Calu3 (cell line): Measurements from ENCODE around the gene SLC6A17. TPM values are rescaled to one million over a fixed set of nuclear protein-coding genes. Genes with fewer than 3 reads are reported as not detected.

Source experiments
- BruUV-seq: library from RNA; stranded (reverse); fragments of 400-500 nt; replicated peaks from 2 replicates; lab custom pipeline; 2021; lab: Mats Ljungman, UMichigan
- CTCF ChIA-PET: fragments of 300-600 bp; sonication (Branson Sonifier 250); formaldehyde crosslinking; loops from one replicate; lab custom pipeline; 2022; ENCODE audit warnings: antibody characterized with exemption; lab: Charles Lee
- DNase-seq: peaks from one replicate; pipeline ENCODE4 v3.0.0; 2022
- H3K27ac Mint-ChIP-seq: one replicate; pipeline ENCODE4 v1.8.0; 2022; ENCODE audit warnings: mixed read lengths; ENCODE audit not compliant: unreplicated experiment
- H3K27me3 Mint-ChIP-seq: one replicate; pipeline ENCODE4 v1.8.0; 2022; ENCODE audit warnings: mixed read lengths; ENCODE audit not compliant: unreplicated experiment
- H3K36me3 Mint-ChIP-seq: one replicate; pipeline ENCODE4 v1.8.0; 2022; ENCODE audit warnings: mild to moderate bottlenecking, moderate library complexity, mixed read lengths; ENCODE audit not compliant: insufficient read depth, unreplicated experiment
- H3K4me1 Mint-ChIP-seq: one replicate; pipeline ENCODE4 v1.8.0; 2022; ENCODE audit warnings: mild to moderate bottlenecking, low read depth, mixed read lengths; ENCODE audit not compliant: unreplicated experiment
- H3K4me3 Mint-ChIP-seq: one replicate; pipeline ENCODE4 v1.8.0; 2022; ENCODE audit warnings: mild to moderate bottlenecking, low read depth, moderate library complexity, mixed read lengths; ENCODE audit not compliant: unreplicated experiment
- H3K9me3 Mint-ChIP-seq: one replicate; pipeline ENCODE4 v1.8.0; 2022; ENCODE audit warnings: low read depth, mixed read lengths; ENCODE audit not compliant: unreplicated experiment
- intact Hi-C: fragments of 100-400 bp; cut with micrococcal nuclease; formaldehyde crosslinking; loops from one replicate; pipeline ENCODE4 v1.10.0; 2022; ENCODE audit not compliant: unreplicated experiment
- total RNA-seq: library from RNA; stranded (reverse); gene quantifications from 2 replicates; pipeline ENCODE4 v1.2.3, GENCODE V29; 2022
- TF ChIP-seq, protein P1 (sequence below): fragments of 200-600 bp; IDR thresholded peaks from one replicate; pipeline ENCODE4 v1.8.0; 2022; ENCODE audit warnings: antibody characterized with exemption; ENCODE audit not compliant: unreplicated experiment

Gene SLC6A17
- total RNA-seq, 1 experiment from 2014 or later, result 0.24 TPM

DNA sequence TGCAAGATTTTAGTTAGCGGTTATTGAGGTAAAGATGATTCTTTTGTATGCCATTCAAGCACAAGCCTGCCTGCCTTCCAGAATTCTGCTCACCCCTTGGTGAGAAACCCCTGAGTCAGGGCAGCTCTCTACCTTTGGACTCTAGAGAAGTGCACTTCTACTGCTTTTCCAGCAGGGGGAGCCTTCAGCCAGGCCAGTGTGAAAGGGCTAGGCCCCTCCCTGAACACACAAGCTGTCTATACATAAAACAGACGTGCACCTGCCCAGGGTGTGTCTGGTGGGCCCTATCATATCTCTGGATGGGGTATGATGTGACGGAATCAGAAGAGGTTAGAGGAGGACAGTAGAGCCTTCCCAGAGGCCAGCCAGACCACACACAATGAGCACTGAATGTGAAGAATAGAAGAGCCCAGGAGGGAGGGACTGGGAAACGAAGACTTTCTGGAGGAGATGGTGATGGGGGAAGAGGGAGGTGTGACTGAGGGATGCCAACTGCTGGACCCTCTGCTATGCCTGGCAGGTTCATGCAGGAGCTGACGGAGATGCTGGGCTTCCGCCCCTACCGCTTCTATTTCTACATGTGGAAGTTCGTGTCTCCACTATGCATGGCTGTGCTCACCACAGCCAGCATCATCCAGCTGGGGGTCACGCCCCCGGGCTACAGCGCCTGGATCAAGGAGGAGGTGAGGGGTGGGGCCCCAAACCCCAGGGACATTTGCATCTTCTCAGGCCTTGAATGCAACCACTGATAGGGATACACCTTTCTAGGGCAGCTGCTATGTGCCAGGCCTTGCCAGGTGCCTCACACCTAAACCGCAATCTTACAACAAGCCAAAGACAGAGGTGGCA is 46.8 kb downstream of the SLC6A17 start:
- DNase-seq, result peak; percentile 63
- intact Hi-C loops, result no loop called here
- Mint-ChIP-seq H3K27ac (no peak overlapping the region), H3K27me3 (peaks cover 8% of the 10 kb centered on the region), H3K4me1 (peaks cover 8% of the 10 kb centered on the region), H3K9me3 (no peaks in the 10 kb centered on the region), H3K4me3 (no peak overlapping the region), H3K36me3 (peaks cover 5% of the 10 kb centered on the region)
- BruUV-seq, result no TSS peak
- CTCF ChIA-PET, result interaction anchor here (0.6 to 1.6 kb wide), 10 partner anchors 10 to 299 kb away, joined by 3 to 9 read pairs (median 4); partner anchors contain the start of genes KCNC4 and RBM15
- TF ChIP-seq, protein P1, sequence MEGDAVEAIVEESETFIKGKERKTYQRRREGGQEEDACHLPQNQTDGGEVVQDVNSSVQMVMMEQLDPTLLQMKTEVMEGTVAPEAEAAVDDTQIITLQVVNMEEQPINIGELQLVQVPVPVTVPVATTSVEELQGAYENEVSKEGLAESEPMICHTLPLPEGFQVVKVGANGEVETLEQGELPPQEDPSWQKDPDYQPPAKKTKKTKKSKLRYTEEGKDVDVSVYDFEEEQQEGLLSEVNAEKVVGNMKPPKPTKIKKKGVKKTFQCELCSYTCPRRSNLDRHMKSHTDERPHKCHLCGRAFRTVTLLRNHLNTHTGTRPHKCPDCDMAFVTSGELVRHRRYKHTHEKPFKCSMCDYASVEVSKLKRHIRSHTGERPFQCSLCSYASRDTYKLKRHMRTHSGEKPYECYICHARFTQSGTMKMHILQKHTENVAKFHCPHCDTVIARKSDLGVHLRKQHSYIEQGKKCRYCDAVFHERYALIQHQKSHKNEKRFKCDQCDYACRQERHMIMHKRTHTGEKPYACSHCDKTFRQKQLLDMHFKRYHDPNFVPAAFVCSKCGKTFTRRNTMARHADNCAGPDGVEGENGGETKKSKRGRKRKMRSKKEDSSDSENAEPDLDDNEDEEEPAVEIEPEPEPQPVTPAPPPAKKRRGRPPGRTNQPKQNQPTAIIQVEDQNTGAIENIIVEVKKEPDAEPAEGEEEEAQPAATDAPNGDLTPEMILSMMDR, result peak; percentile 68

GRCh38 chr1:110197905-110198629 is 47.8 kb downstream of the SLC6A17 start:
- no peak overlapping the region for H3K27ac Mint-ChIP-seq
- no peak overlapping the region for H3K4me3 Mint-ChIP-seq
- DNase-seq, result no peak
- intact Hi-C loops, result no loop called here
- H3K36me3 Mint-ChIP-seq, result peaks cover 5% of the 10 kb centered on the region
- BruUV-seq, result no TSS peak
- peaks cover 8% of the 10 kb centered on the region for H3K27me3 Mint-ChIP-seq
- peaks cover 8% of the 10 kb centered on the region for H3K4me1 Mint-ChIP-seq
- TF ChIP-seq, protein P1, result no peak
- CTCF ChIA-PET, result interaction anchor here (1.6 kb wide), 1 partner anchor 115 kb away, joined by 8 read pairs; no protein-coding TSS in a partner anchor
- no peaks in the 10 kb centered on the region for H3K9me3 Mint-ChIP-seq

- peaks cover 8% of the 10 kb centered on the region for H3K4me1 Mint-ChIP-seq
- no peak for DNase-seq
- BruUV-seq, result no TSS peak
- intact Hi-C loops, result no loop called here
- H3K27me3 Mint-ChIP-seq, result peaks cover 8% of the 10 kb centered on the region
- H3K27ac Mint-ChIP-seq, result no peak overlapping the region
- CTCF ChIA-PET, result no interaction called here
- TF ChIP-seq, protein P1, result no peak
- H3K9me3 Mint-ChIP-seq, result no peaks in the 10 kb centered on the region
- no peak overlapping the region for H3K4me3 Mint-ChIP-seq
- peaks cover 5% of the 10 kb centered on the region for H3K36me3 Mint-ChIP-seq
Measured at GRCh38 chr1:110198746-110199145, 48.5 kb downstream of the SLC6A17 start.

DNA sequence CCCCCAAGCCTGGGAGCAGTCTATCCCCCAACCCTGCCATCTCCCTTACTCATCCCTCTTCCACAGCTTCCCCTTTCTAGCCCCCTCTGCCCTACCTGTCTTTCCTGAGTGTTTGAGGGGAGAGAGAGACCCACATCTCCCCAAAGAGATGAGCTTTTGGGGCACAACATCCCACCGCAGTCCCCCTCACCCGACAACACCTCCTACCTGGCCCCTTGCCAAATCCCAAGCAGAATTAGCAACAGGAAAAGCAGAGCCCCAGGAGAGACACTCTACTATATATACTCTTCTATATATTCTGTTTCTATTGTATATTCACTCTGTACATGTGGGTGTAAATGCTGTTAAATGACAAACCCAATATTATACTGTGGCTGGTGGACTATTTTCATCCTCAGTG is 49.9 kb downstream of the SLC6A17 start:
- no peak for DNase-seq

More for the DNA sequence above, 49.9 kb downstream of the SLC6A17 start:
- intact Hi-C loops, result loop anchor here (5.0 kb wide), 1 partner anchor 207 kb away; the partner anchor contains the start of gene LAMTOR5
- no peaks in the 10 kb centered on the region for H3K9me3 Mint-ChIP-seq
- H3K27ac Mint-ChIP-seq, result no peak overlapping the region
- no peak overlapping the region for H3K4me3 Mint-ChIP-seq
- peaks cover 5% of the 10 kb centered on the region for H3K36me3 Mint-ChIP-seq
- CTCF ChIA-PET, result interaction anchor here (0.6 kb wide), 1 partner anchor 264 kb away, joined by 3 read pairs; no protein-coding TSS in a partner anchor
- peaks cover 8% of the 10 kb centered on the region for H3K27me3 Mint-ChIP-seq
- BruUV-seq, result no TSS peak
- H3K4me1 Mint-ChIP-seq, result peaks cover 8% of the 10 kb centered on the region
- TF ChIP-seq, protein P1, result no peak
